Colonic mucosa (tissue), 4 donors: Measurements from ENCODE around the gene SLX9. TPM values are rescaled to one million over a fixed set of nuclear protein-coding genes. Genes with fewer than 3 reads are reported as not detected.

Source experiments
- DNase-seq: peaks from one replicate; pipeline ENCODE4 v3.0.0-alpha.2; 2020
- H3K27ac ChIP-seq: fragments of 200-600 bp; one replicate; pipeline ENCODE4 v1.8.0; 2021
- H3K27me3 ChIP-seq: fragments of 200-600 bp; one replicate; pipeline ENCODE4 v1.8.0; 2021
- H3K36me3 ChIP-seq: fragments of 200-600 bp; one replicate; pipeline ENCODE4 v1.8.0; 2021
- H3K4me1 ChIP-seq: fragments of 200-600 bp; one replicate; pipeline ENCODE4 v1.8.0; 2021; ENCODE audit warnings: mild to moderate bottlenecking
- H3K4me3 ChIP-seq: fragments of 200-600 bp; one replicate; pipeline ENCODE4 v1.8.0; 2021
- H3K9ac ChIP-seq, 2 donors: one replicate each; pipeline ENCODE4 v1.7.0; 2013; ENCODE audit warnings: control low read depth in 2 of 2, low read depth in 2 of 2, low read length in 2 of 2
- H3K9me3 ChIP-seq: fragments of 200-600 bp; one replicate; pipeline ENCODE4 v1.8.0; 2021
- CTCF ChIP-seq: fragments of 200-600 bp; IDR thresholded peaks from one replicate; pipeline ENCODE4 v1.8.0; 2022; ENCODE audit warnings: antibody characterized with exemption, mild to moderate bottlenecking
- intact Hi-C: fragments of 100-400 bp; cut with DNase I; formaldehyde crosslinking; loops from one replicate; pipeline ENCODE4 v1.14.1; 2022
- total RNA-seq, 2 donors: library from RNA; stranded (reverse); fragmentation: NEBNext Ultra II Directional in 1 of 2; extraction: Animal tissue kit (Norgen Biotek cat#: 25700) in 1 of 2; gene quantifications; one replicate each; pipeline ENCODE4 v1.2.1, GENCODE V29; 2021
- donor health status: healthy.
- donor health status: DM: no; HTN: no; CAD: no.
- donor health status: DM: no; HTN: no; CAD: no.

SLX9 gene
- total RNA-seq, 2 donors from 2014 or later, result 30.6 to 50.1 TPM

GRCh38 chr21:44988607-44989536 lies 49.0 kb downstream of the SLX9 start:
- no peak overlapping the region for H3K9ac ChIP-seq
- intact Hi-C loops, result no loop called here
- no peaks in the 10 kb centered on the region for H3K4me1 ChIP-seq
- H3K36me3 ChIP-seq, result no peaks in the 10 kb centered on the region
- no peak overlapping the region for H3K27ac ChIP-seq
- no peaks in the 10 kb centered on the region for H3K9me3 ChIP-seq
- no peak overlapping the region for H3K4me3 ChIP-seq
- no peaks in the 10 kb centered on the region for H3K27me3 ChIP-seq
- no peak for DNase-seq
- TF ChIP-seq CTCF, result no peak

- no peak for TF ChIP-seq CTCF
- DNase-seq, result no peak
- Histone ChIP-seq H3K4me3 (no peak overlapping the region), H3K27me3 (no peaks in the 10 kb centered on the region), H3K4me1 (no peaks in the 10 kb centered on the region), H3K9me3 (no peaks in the 10 kb centered on the region), H3K27ac (no peak overlapping the region), H3K9ac (no peak overlapping the region), H3K36me3 (no peaks in the 10 kb centered on the region)
- intact Hi-C loops, result no loop called here
These were observed 49.7 kb downstream of the SLX9 start for GRCh38 chr21:44989537-44989886.

GRCh38 chr21:44989943-44990780 lies 50.3 kb downstream of the SLX9 start:
- no peak overlapping the region for H3K9ac ChIP-seq
- no peaks in the 10 kb centered on the region for H3K36me3 ChIP-seq
- H3K27ac ChIP-seq, result no peak overlapping the region
- intact Hi-C loops, result no loop called here
- no peak overlapping the region for H3K4me3 ChIP-seq
- no peaks in the 10 kb centered on the region for H3K4me1 ChIP-seq
- H3K27me3 ChIP-seq, result no peaks in the 10 kb centered on the region
- DNase-seq, result no peak
- TF ChIP-seq CTCF, result no peak
- no peaks in the 10 kb centered on the region for H3K9me3 ChIP-seq

- Histone ChIP-seq H3K36me3 (no peaks in the 10 kb centered on the region), H3K4me1 (no peaks in the 10 kb centered on the region), H3K9ac (no peak overlapping the region), H3K27me3 (no peaks in the 10 kb centered on the region), H3K27ac (no peak overlapping the region), H3K4me3 (no peak overlapping the region), H3K9me3 (no peaks in the 10 kb centered on the region)
- no peak for TF ChIP-seq CTCF
- intact Hi-C loops, result no loop called here
- DNase-seq, result no peak
These were observed 51.1 kb downstream of the SLX9 start for GRCh38 chr21:44990921-44991320.

GRCh38 chr21:44991538-44992483 lies 52.0 kb downstream of the SLX9 start:
- H3K27ac ChIP-seq, result no peak overlapping the region
- no peaks in the 10 kb centered on the region for H3K4me1 ChIP-seq
- intact Hi-C loops, result no loop called here

More at GRCh38 chr21:44991538-44992483, 52.0 kb downstream of the SLX9 start:
- DNase-seq, result no peak
- no peak for TF ChIP-seq CTCF
- no peak overlapping the region for H3K4me3 ChIP-seq
- H3K36me3 ChIP-seq, result no peaks in the 10 kb centered on the region
- H3K27me3 ChIP-seq, result no peaks in the 10 kb centered on the region
- no peaks in the 10 kb centered on the region for H3K9me3 ChIP-seq
- H3K9ac ChIP-seq, result no peak overlapping the region
